HG02885 (cell line): ENCODE data around the gene TTC29.

Source experiments
- ATAC-seq: cut with Tn5 transposase; IDR thresholded peaks from one replicate; pipeline ENCODE4 v1.9.1; 2021; ENCODE audit warnings: mild to moderate bottlenecking; ENCODE audit not compliant: unreplicated experiment, poor library complexity

The TTC29 gene, protein sequence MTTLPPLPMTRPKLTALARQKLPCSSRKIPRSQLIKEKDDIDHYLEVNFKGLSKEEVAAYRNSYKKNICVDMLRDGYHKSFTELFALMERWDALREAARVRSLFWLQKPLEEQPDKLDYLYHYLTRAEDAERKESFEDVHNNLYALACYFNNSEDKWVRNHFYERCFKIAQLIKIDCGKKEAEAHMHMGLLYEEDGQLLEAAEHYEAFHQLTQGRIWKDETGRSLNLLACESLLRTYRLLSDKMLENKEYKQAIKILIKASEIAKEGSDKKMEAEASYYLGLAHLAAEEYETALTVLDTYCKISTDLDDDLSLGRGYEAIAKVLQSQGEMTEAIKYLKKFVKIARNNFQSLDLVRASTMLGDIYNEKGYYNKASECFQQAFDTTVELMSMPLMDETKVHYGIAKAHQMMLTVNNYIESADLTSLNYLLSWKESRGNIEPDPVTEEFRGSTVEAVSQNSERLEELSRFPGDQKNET

DNA sequence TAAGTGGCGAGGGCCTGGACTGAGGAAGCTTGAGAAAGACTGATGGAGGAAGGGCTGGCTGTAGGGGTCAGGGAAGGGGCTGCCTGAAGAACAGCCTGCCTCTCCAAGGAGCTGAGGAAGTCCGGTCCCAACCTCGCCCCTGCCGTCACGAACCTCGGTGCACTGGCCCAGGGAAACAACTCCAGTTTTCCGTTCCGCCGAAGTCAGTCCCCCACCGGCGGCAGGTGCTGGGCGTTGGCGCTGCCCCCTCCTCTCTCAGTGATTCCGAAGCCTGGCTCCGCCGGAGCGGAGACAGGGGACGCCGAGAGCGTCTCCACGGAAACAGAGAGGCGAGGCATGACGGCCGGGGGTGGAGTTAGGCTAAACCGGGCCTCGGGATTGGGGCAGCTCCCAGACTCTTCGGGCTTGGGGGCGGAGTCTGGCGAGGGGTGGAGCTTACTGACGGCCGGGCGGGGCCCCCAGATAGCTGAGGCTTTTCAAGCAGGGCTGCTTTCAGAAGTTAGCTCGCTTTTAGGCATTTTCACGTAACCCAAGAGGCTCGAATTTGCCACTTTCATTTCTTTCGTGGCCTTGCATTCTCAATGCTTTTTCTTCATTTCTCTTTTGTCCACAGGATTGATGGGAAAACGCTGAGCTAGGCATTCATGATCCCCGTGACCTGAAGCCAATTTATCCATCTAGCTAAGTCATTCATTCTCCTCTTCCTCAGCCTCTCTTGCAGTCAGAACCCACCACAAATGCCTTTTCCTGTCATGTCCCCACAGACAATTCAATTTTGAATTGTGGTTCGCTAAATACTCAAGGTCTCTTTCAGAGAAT is at the start of gene TTC29:
TTC29 (minus strand) TSS at position 309 of the 819 bp plus-strand sequence. CDS start 5,969 bp downstream, outside the sequence.
- peak; percentile 100 for ATAC-seq

DNA sequence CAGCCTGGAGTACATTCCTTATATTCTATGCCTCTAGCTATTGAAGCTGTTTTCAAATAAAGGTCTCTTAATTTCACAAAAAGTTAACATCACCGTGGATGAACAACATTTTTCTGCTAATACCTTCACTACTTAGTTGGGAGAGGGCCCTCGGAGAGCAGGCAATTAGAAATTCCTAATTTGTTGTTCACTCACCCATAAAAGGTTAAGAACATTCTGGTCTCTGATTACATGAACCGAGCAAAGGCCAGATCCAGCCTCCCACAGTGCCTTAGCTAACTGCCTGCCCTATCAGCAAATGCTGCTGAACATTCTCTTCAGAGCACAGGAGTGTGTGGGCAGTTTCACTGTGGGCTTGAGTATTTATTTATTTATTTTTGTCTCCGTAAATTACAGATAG is 36.0 kb upstream of the TTC29 start:
- ATAC-seq = no peak

DNA sequence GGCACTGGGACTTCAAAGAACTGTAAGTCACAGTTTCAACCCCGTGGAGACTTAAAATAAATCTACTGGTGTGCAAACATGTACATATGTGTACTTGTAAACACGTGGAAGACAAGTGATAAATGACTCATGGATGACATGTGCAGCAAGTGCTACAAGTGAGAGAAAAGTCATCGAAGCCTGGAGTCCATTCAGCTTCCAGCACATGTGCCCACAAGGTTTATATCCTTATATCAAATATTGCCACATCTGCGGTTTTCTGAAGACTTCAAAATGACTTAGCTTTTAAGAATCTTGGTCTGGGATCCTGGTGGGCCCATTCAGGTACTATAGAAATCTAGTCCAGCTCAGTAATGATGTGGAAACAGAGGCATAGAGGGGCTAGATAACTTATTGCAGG is 33.0 kb upstream of the TTC29 start:
- ATAC-seq = no peak

DNA sequence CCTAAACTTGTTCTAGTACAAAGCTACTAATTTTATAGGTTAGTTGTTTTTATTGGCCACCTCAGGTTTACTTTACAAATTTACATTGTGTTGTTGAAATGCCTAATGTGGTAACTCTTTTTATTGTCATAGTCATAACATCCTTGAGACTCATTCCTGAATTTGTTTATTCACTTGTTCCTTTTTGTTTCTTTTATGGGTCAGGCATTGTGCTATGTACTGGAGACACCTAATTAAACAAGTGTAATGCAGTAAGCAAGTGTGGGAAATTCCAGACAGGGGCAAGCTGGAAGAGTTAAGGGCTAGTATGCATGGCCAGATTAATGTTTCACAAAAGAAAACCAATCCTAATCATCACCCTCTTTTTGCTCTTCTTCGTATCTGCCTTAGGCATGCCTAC is 30.5 kb upstream of the TTC29 start:
- ATAC-seq = no peak

DNA sequence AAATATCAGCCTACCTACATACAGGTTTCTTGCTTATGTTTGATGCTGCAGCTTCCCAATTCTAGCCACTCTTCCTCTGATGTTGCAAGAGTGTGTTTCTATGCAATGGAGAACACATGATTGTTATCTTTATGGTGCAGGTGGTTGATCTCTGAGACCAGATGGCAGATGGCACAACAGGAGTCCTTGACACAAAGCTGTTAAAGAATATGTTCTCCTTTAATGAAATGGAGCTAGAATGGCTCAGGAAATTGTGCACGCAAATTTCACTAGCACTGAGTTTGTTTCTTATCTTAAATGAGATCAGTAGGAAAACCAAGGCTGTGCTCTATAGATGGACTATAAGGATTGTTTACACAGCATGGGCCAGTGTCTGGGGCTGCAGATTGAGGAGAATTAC is 29.9 kb upstream of the TTC29 start:
- no peak for ATAC-seq

DNA sequence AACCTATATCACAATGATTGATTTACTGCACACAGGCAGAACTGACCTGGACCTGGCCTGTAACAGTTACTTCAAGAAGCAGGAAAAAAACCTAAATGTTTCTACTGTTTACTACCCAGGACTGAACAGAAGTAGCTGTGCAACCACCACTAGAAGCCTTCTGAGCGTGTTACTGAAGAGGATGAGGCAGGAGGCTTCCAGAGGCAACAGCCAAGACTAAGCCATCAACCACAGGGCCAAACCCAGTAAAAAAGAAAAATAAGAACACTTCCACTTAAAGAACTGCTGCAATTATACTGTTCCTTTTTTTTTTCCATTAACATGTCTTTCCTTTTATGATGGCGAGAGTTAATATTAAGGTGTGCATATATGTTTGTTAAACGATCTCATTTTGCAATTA is 29.4 kb upstream of the TTC29 start:
- ATAC-seq = no peak

DNA sequence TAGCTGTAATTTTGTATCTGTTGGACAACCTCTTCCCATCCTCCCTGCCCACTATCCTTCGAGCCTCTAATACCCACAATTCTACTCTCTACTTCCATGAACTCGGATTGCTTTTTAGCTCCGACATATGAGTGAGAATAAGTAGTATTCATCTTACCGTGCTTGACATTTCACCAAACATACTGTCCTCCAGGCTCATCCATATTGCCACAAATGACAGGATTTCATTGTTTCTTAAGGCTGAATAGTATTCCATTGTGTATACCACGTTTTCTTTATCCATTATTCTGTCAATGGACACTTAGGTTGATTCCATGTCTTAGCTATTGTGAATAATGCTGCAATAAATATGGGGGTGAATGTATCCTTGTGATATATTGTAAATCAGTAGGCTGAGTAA is 26.4 kb upstream of the TTC29 start:
- no peak for ATAC-seq

DNA sequence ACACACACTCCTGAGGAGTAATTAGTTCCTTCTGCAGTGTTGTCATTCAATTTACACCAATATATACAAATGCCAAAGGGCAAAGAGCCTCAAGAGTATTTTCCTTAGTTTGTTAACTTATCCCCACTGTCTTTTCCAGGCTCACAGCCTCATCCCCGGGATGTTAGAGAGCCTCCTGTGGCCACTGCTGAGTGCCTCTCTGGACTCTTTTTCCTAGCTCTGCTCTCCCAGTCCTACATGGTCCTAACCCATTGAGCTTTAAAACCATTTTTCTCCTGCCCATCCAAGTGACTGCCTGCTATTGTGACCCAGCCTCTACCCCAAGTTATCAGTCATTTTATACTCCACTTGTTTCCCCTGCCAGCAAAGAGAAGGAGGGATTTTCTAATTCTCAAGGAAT is 23.5 kb upstream of the TTC29 start:
- no peak for ATAC-seq

DNA sequence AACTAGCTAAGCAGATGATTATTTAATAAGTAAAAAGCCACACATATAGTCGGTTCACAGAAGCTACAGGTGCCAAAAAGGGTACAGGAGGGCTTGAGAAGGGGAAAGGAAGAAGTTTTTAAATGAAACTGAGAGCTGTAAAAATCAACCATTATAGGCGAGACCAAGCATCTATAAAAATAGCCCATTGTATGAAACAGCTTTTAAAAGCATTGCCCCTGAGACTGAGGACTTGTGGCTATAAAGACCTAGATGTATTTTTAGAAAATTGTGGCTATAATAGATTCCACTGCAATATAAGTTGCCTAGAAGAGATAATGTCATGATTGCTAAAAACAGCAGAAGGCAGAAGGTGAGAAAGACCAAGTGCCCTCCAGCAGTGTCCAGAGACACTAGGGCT is 15.0 kb upstream of the TTC29 start:
- no peak for ATAC-seq

DNA sequence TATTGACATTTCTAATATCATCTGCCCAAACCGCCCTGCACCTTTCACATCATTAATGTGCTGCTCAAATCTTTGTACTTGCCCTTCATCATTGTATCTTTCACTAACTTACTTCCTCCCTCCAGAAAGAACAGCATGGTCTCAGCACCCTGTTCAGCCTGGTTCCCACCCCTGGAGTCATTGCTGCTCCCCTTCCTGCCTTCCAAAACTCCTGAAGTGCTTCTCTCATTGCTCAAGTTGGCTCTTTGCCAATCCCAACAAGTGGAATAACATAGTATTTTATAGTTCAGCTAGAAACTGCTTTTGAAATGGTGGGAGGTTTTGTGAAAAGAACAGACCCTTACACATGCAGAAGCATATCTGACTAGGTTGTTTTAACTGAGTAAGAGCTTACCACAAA is 14.0 kb upstream of the TTC29 start:
- ATAC-seq = no peak

DNA sequence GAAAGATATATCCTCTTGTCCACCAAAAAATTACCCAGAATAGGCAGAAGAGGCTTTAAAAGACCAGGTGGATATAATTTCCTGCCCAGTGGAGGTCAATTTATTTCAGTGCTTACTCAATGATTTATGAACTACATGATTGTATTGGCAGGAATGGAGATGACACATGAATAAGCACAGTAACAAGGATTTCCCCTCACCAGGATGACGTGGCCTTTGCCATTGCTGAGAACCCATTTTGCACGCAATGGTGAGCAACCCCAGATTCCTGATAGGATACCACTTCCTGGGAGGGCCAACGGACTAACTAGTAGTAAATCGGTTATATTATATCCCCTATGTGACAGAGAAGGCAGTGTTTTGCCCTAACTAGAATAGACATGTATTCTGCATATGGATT is 11.6 kb upstream of the TTC29 start:
- peak; percentile 37 for ATAC-seq

DNA sequence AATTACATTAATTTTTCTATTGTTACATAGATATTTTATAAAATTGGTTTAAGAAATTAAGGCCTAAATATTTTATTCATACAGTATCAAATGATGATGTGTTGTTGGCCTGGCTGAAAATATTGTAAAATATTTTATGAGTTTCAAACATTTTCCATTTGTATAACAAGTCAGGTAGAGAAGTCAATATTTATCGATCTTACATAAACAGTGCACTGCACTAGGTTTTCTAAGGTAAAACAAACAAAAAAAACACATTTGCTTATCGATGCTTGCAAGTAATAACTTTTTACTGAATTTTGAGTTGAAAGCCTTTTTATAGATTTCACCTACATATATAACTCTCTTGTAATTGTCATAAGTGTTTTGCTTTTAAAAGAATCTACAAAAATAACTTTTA is 7.2 kb upstream of the TTC29 start:
- ATAC-seq = no peak

DNA sequence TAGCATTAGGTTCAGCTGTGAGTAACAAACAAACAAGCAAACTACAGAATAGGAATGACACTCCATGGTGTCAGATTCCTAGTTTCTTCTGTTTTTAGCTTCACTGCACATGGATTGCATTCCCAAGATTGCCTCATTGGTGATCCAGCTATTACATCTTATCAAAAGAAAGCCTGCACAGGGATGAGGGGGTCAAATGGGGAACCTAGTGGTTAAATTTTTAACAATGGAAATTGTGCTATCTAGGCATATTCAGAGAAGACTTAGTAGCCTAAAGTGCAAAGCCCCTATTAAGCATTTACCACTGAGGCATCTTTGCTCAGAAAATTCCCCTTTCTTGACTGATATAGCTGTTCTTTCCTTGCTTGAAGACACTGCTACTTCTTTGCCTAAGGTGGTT is 3.9 kb upstream of the TTC29 start:
- ATAC-seq = no peak

DNA sequence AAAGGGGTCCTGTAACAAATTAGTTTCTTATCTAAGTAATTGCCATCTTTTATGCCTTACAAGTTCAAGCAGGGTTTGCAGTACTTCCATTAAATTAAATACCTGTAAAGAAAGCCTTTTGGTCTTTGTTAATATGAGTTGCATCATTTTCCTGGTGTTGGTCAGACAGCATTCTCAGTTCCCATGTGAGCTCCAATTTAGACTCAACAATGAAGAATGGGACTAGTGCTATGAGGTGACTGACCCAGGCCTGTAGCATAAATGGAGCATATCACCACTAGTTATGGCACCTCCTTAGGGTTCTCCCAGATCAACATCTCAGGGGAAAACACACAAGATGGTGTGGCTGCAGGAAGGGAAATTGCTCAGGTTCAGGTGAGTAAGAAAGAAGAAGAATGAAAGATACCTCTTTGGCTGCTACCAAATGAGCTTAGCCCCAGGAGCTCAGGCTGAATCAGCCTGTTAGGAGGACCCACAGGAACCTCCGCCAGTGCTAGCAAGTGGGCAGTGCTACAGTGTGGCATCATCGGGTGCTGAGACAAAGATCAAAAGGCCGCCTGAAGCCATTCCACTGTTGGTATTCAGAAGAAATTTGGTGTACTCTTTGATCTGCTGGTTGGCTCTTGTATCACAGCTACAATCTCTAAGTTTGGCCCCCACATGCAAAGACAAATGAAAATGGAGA is 1.8 kb downstream of the TTC29 start:
- no peak for ATAC-seq

DNA sequence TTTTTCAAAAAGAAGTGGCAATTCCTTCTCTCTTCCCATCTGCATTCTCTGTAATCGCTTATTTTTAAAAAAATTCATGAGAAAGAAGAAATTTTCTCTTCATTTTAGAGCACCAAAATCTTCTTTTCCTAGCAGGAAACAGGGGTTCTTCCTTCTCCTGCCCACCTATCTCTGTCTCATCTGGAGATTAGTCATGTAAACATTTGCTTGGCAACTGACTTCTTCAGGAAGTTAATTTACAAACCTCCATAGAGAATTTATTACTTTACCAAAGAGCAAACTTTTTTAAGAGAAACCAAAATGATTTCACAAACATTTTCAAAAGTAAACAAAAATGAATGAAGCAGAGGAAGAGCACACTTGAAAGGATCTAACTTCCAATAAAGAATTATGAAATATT is 13.5 kb downstream of the TTC29 start:
- ATAC-seq = no peak

DNA sequence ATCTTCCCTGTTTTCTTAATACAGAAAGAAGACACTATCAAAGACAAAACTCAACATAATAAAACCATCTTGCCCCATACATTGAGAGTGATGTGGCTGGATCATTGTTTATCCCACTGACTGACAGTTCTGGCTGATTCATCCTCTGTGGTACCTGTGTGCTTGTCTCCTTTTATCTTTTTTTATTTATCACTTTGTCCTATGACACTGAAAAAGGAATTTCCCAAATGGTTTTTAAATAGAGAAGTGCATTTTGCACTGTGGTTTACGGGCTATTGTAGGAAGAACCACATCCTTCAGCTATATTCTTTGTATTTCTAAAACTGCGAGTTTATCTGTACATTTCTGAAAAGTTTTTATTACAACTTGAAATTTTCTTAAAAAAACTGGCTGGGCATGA is 15.0 kb downstream of the TTC29 start:
- no peak for ATAC-seq

DNA sequence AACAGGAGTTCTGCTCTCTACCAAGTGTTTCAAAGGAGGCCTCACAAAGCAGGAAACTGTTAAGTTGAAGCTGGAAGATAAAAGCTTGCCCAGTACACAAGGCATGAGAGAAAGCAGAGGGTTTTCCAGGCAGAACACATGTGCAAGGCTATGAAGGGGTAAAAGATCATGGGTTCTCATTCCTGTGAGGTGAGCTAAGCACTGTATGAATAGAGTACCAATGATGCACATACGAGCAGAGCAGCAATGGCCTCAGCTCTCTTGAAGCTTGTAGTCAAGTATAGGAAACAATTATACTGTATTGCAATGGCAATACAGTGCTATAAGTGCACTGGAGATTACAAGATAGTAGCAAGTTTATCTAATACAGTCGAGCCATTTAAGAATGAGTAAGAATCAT is 18.0 kb downstream of the TTC29 start:
- ATAC-seq = no peak

DNA sequence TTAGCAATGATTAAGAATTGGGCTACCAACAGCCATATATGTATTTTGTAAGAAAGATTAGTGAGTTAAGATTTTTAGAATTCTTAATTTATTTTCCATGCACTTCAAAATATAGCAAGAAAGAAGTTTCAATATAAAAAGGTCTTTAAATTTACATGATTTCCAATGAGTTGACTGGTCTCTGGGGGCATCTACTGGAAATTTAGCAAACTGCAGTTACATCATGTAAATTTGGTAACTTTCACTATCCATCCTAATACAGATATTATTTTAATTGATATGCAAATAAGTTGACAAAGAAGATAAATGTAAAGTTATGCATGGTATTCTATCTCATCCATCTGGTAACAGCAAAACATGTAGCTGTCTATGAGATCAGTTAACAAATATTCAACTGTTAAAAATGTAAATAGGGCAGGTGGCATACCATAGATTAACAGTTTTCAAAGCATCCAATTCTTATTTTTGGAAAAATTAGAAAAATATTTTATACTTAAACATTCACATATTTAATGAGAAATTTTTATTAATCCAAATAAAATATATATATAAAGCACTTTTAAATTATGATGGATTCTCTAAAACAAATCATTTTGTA is 29.1 kb downstream of the TTC29 start:
- peak; percentile 56 for ATAC-seq

DNA sequence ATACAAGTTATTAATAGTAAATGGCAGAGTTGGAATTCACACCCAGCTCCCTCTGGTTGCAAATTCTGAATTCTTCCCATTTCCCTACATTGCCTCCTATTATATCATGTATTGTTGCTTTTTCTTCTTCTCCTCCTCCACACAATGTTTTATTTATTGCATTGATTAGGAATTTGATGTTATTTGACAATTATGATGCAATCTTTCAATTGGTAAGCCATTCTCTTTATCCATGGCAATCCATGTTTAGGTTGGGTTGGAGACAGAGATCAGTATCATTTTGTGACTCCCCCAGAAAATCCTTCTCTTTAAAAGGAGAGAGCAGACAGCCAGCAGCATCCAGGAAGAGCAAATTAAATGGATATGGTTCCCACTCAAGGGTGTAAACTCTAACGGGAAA is 30.5 kb downstream of the TTC29 start:
- ATAC-seq = no peak

DNA sequence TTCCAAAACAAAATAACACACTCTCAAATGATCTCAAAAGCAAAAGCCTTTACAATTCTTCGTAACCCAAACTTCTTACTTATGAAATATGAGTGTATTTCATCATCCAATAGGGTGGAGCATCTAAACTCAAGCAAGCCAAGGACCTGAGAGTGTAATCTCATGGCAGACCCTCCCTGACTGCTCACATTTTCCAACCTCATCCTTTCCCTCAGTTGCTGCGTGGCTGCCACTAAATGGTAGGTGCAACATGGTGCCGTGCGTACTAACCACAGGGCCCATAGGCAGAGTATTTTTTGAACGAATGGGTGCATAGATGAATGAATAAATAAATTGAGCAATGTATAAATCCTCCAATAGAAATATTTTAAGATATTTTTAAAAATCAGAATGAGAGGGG is 45.4 kb downstream of the TTC29 start:
- no peak for ATAC-seq

DNA sequence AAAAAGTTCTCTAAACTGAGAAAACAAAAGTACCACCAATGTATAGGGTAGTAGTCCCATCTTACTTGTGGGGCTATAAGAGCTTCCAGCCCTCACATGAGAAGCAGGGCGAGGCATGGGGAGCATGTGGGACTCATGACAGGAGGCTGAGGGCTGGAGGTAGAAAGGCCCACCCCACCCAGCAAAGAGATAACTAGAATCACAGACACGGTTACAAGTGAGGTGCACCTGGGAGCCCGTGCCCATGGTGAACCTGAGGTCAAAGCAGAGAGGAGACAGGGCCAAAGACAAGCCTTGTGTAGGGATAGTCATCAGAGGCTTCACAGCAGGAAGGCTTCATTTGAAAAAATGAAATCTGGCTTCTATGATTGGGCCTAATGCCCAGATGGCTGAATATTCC is 55.4 kb downstream of the TTC29 start:
- ATAC-seq = no peak
